DOHH2 (cell line): ENCODE results near the gene MED29.

Experiments used
- EZH2phosphoT487 ChIP-seq: fragments of 200-600 bp; sonication (generic); IDR thresholded peaks from 2 replicates; pipeline ENCODE4 v1.6.1; 2017; ENCODE audit warnings: borderline replicate concordance, mild to moderate bottlenecking, antibody characterized with exemption, low read length, moderate library complexity, mixed read lengths
- TF ChIP-seq, protein P1 (sequence below): fragments of 200-600 bp; sonication (generic); IDR thresholded peaks from one replicate; pipeline ENCODE4 v1.5.1; 2014; ENCODE audit warnings: antibody characterized with exemption, mild to moderate bottlenecking, low read depth, low read length; ENCODE audit not compliant: poor library complexity, severe bottlenecking

- TF ChIP-seq, protein P1, sequence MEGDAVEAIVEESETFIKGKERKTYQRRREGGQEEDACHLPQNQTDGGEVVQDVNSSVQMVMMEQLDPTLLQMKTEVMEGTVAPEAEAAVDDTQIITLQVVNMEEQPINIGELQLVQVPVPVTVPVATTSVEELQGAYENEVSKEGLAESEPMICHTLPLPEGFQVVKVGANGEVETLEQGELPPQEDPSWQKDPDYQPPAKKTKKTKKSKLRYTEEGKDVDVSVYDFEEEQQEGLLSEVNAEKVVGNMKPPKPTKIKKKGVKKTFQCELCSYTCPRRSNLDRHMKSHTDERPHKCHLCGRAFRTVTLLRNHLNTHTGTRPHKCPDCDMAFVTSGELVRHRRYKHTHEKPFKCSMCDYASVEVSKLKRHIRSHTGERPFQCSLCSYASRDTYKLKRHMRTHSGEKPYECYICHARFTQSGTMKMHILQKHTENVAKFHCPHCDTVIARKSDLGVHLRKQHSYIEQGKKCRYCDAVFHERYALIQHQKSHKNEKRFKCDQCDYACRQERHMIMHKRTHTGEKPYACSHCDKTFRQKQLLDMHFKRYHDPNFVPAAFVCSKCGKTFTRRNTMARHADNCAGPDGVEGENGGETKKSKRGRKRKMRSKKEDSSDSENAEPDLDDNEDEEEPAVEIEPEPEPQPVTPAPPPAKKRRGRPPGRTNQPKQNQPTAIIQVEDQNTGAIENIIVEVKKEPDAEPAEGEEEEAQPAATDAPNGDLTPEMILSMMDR, result no peak
- TF ChIP-seq EZH2phosphoT487, result no peak
Observed at GRCh38 chr19:39416152-39417120, 25.3 kb downstream of the MED29 start.
